ENCODE data around the gene AQP10. TPM values are rescaled to one million over a fixed set of nuclear protein-coding genes. Genes with fewer than 3 reads are reported as not detected.

The AQP10 gene
- total and polyA plus RNA-seq, 9 of the 15 experiments (the other 6 are each of a cell fraction or from before 2014, with no cell fraction given) = 0.37 to 9.7 (median 1.9) TPM

- Histone ChIP-seq H2AFZ (ENCODE audit: low read depth, low read length) (no peak overlapping the region), H3K4me1 (replicated peaks in 1 of 2; ENCODE audit: control insufficient read depth in 2 of 2, insufficient read depth in 2 of 2, low read length in 2 of 2) (peaks cover 0 to 15% of the 10 kb centered on the region in 2 experiments; a peak in 3 of 5 replicates), H3K4me2 (ENCODE audit: insufficient read depth, low read length) (no peak overlapping the region), H3K9me3 (replicated peaks; ENCODE audit: control insufficient read depth, insufficient read depth, low read depth, low read length) (no peaks in the 10 kb centered on the region), H4K20me1 (replicated peaks; ENCODE audit: control insufficient read depth, insufficient read depth, low read length) (0 out of 2 replicates have a peak, but pooled peaks cover 4% of the 10 kb centered on the region), H3K9ac (ENCODE audit: insufficient read depth in 1 of 2, low read depth in 2 of 2, low read length in 2 of 2) (no peak overlapping the region), H3K27ac (ENCODE audit: extremely low read depth, low read depth, low read length) (no peak overlapping the region), H3K9me1 (ENCODE audit: control insufficient read depth, insufficient read depth, low read length) (no peaks in the 10 kb centered on the region), H3K27me3 (ENCODE audit: control insufficient read depth in 2 of 2, insufficient read depth in 2 of 2, low read length in 2 of 2) (no peaks in the 10 kb centered on the region), H3K79me2 (ENCODE audit: control insufficient read depth, insufficient read depth, low read length) (no peaks in the 10 kb centered on the region), H3K36me3 (ENCODE audit: control insufficient read depth, insufficient read depth, low read length) (peaks cover 74% of the 10 kb centered on the region; the same call in 2 of the 3 replicates), H3K4me3 (no peak overlapping the region)
- no TSS peak for BruUV-seq (replicated peaks)
- WGBS (ENCODE audit: insufficient coverage, low coverage, missing lambda C conversion rate) = 89% methylated on average over 15 of the region's 15 CpGs
- intact Hi-C loops (cut with micrococcal nuclease) (no loop called here), in situ Hi-C loops (cut with MboI) (loop anchor here (5.0 kb wide), 1 partner anchor 201 kb away; no protein-coding TSS in a partner anchor)
- TF ChIP-seq EP400 (IDR thresholded peaks at IDR 0.05) (no peak), NFE2 (IDR thresholded peaks at IDR 0.05; ENCODE audit: low read depth) (no peak), NCOA6 (IDR thresholded peaks at IDR 0.05) (no peak), ZBTB5 (IDR thresholded peaks at IDR 0.05) (no peak), THRAP3 (IDR thresholded peaks at IDR 0.05; ENCODE audit: borderline replicate concordance) (no peak), NR3C1 (CRISPR knock-in tag; IDR thresholded peaks at IDR 0.05) (no peak), ZNF512 (tag; IDR thresholded peaks at IDR 0.05) (no peak), SMC3 (conservative IDR thresholded peaks at IDR 0.05; ENCODE audit: insufficient read depth, low read depth, low read length) (no peak)
- DNase-seq (ENCODE audit: extremely low read depth in 1 of 4, low spot score in 3 of 4) (no peak), FAIRE-seq (no peak), ATAC-seq (no peak)
- CTCF ChIA-PET (ENCODE audit: low intra/inter-chr PET ratio) = interaction anchor here (1.0 kb wide), 1 partner anchor 70 kb away, joined by 5 read pairs; no protein-coding TSS in a partner anchor
- POLR2A ChIA-PET = no interaction called here
Observed at GRCh38 chr1:154346276-154346917, 25.5 kb downstream of the AQP10 start.
